ENCODE measurements around the gene SH3BP4. TPM values are rescaled to one million over a fixed set of nuclear protein-coding genes. Genes with fewer than 3 reads are reported as not detected.

SH3BP4 gene
- total and polyA plus RNA-seq, 2 of the 13 experiments (the other 11 are each of a cell fraction or from before 2014, with no cell fraction given) = 34.6 to 99.1 TPM

GRCh38 chr2:234982096-234982834 lies 30.4 kb downstream of the SH3BP4 start (continued):
- TF ChIP-seq, protein P1, sequence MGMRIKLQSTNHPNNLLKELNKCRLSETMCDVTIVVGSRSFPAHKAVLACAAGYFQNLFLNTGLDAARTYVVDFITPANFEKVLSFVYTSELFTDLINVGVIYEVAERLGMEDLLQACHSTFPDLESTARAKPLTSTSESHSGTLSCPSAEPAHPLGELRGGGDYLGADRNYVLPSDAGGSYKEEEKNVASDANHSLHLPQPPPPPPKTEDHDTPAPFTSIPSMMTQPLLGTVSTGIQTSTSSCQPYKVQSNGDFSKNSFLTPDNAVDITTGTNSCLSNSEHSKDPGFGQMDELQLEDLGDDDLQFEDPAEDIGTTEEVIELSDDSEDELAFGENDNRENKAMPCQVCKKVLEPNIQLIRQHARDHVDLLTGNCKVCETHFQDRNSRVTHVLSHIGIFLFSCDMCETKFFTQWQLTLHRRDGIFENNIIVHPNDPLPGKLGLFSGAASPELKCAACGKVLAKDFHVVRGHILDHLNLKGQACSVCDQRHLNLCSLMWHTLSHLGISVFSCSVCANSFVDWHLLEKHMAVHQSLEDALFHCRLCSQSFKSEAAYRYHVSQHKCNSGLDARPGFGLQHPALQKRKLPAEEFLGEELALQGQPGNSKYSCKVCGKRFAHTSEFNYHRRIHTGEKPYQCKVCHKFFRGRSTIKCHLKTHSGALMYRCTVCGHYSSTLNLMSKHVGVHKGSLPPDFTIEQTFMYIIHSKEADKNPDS (CRISPR knock-in tag; IDR thresholded peaks at IDR 0.05) = no peak
- TF ChIP-seq ZNF468 (CRISPR knock-in tag; IDR thresholded peaks at IDR 0.05) = no peak
- TF ChIP-seq ZSCAN31 (CRISPR knock-in tag; IDR thresholded peaks at IDR 0.05; ENCODE audit: low read depth) = 0 out of 2 replicates have a peak, but pooled peaks have one; percentile 10
- TF ChIP-seq SRY (CRISPR knock-in tag; IDR thresholded peaks at IDR 0.05) = no peak
- TF ChIP-seq, protein P2, sequence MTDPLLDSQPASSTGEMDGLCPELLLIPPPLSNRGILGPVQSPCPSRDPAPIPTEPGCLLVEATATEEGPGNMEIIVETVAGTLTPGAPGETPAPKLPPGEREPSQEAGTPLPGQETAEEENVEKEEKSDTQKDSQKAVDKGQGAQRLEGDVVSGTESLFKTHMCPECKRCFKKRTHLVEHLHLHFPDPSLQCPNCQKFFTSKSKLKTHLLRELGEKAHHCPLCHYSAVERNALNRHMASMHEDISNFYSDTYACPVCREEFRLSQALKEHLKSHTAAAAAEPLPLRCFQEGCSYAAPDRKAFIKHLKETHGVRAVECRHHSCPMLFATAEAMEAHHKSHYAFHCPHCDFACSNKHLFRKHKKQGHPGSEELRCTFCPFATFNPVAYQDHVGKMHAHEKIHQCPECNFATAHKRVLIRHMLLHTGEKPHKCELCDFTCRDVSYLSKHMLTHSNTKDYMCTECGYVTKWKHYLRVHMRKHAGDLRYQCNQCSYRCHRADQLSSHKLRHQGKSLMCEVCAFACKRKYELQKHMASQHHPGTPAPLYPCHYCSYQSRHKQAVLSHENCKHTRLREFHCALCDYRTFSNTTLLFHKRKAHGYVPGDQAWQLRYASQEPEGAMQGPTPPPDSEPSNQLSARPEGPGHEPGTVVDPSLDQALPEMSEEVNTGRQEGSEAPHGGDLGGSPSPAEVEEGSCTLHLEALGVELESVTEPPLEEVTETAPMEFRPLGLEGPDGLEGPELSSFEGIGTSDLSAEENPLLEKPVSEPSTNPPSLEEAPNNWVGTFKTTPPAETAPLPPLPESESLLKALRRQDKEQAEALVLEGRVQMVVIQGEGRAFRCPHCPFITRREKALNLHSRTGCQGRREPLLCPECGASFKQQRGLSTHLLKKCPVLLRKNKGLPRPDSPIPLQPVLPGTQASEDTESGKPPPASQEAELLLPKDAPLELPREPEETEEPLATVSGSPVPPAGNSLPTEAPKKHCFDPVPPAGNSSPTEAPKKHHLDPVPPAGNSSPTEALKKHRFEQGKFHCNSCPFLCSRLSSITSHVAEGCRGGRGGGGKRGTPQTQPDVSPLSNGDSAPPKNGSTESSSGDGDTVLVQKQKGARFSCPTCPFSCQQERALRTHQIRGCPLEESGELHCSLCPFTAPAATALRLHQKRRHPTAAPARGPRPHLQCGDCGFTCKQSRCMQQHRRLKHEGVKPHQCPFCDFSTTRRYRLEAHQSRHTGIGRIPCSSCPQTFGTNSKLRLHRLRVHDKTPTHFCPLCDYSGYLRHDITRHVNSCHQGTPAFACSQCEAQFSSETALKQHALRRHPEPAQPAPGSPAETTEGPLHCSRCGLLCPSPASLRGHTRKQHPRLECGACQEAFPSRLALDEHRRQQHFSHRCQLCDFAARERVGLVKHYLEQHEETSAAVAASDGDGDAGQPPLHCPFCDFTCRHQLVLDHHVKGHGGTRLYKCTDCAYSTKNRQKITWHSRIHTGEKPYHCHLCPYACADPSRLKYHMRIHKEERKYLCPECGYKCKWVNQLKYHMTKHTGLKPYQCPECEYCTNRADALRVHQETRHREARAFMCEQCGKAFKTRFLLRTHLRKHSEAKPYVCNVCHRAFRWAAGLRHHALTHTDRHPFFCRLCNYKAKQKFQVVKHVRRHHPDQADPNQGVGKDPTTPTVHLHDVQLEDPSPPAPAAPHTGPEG (CRISPR knock-in tag; IDR thresholded peaks at IDR 0.05) = no peak
- no peak for TF ChIP-seq HES4 (CRISPR knock-in tag; IDR thresholded peaks at IDR 0.05; ENCODE audit: borderline replicate concordance)
- no peak for TF ChIP-seq ZNF17 (CRISPR knock-in tag; IDR thresholded peaks at IDR 0.05)
- no peak for TF ChIP-seq ZBTB20 (CRISPR knock-in tag; IDR thresholded peaks at IDR 0.05; ENCODE audit: borderline replicate concordance, low read depth)
- TF ChIP-seq RBAK (CRISPR knock-in tag; IDR thresholded peaks at IDR 0.05) = no peak
- no peak for TF ChIP-seq KDM5A (IDR thresholded peaks at IDR 0.05; ENCODE audit: borderline replicate concordance, low read length)
- TF ChIP-seq ZNF557 (CRISPR knock-in tag; IDR thresholded peaks at IDR 0.05) = no peak
- no peak for TF ChIP-seq GPN1 (CRISPR knock-in tag; IDR thresholded peaks at IDR 0.05; ENCODE audit: borderline replicate concordance)
- TF ChIP-seq SMARCC2 (IDR thresholded peaks at IDR 0.05) = no peak
- TF ChIP-seq, protein P3, sequence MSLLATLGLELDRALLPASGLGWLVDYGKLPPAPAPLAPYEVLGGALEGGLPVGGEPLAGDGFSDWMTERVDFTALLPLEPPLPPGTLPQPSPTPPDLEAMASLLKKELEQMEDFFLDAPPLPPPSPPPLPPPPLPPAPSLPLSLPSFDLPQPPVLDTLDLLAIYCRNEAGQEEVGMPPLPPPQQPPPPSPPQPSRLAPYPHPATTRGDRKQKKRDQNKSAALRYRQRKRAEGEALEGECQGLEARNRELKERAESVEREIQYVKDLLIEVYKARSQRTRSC (CRISPR knock-in tag; IDR thresholded peaks at IDR 0.05; ENCODE audit: low read depth) = no peak
- TF ChIP-seq MAFF (IDR thresholded peaks at IDR 0.05; ENCODE audit: low read depth, low read length) = no peak
- no peak for TF ChIP-seq GRHL1 (CRISPR knock-in tag; conservative IDR thresholded peaks at IDR 0.05)
- no peak for TF ChIP-seq RFX1 (IDR thresholded peaks at IDR 0.05)
- 0 out of 2 replicates have a peak, but pooled peaks have one; percentile 7 for TF ChIP-seq MED13 (CRISPR knock-in tag; IDR thresholded peaks at IDR 0.05)
- TF ChIP-seq CREB3 (CRISPR knock-in tag; IDR thresholded peaks at IDR 0.05) = no peak

Data from HepG2 (cell line).